HUES48 (cell line): Measurements from ENCODE around the gene CCDC69.
"Not testable (repeated sequence)": the region's sequence is repeated elsewhere in the genome, so short reads cannot be mapped to it uniquely, and the experiment has no call there.

Experiments used
- H3K27ac ChIP-seq: one replicate; pipeline ENCODE4 v1.7.0; 2013; ENCODE audit warnings: low read depth, low read length, inconsistent platforms
- H3K27me3 ChIP-seq: 2 replicates; pipeline ENCODE4 v1.6.1; 2013; ENCODE audit warnings: mild to moderate bottlenecking, low read length; ENCODE audit not compliant: control insufficient read depth, insufficient read depth
- H3K36me3 ChIP-seq: 2 replicates; pipeline ENCODE4 v1.6.1; 2013; ENCODE audit warnings: low read length; ENCODE audit not compliant: control insufficient read depth, insufficient read depth
- H3K4me1 ChIP-seq: 2 replicates; pipeline ENCODE4 v1.6.1; 2013; ENCODE audit warnings: mild to moderate bottlenecking, low read length; ENCODE audit not compliant: control insufficient read depth, insufficient read depth
- H3K4me3 ChIP-seq: 2 replicates; pipeline ENCODE4 v1.5.1; 2013; ENCODE audit warnings: mild to moderate bottlenecking, low read depth, low read length
- H3K9ac ChIP-seq: 2 replicates; pipeline ENCODE4 v1.6.1; 2013; ENCODE audit warnings: mild to moderate bottlenecking, low read depth, low read length, moderate library complexity
- H3K9me3 ChIP-seq: 2 replicates; pipeline ENCODE4 v1.6.1; 2013; ENCODE audit warnings: low read length; ENCODE audit not compliant: control insufficient read depth, insufficient read depth

CCDC69 gene

GRCh38 chr5:151245680-151246219 lies 21.9 kb upstream of the CCDC69 start:
- Histone ChIP-seq H3K4me3 (no peak overlapping the region), H3K27me3 (no peaks in the 10 kb centered on the region), H3K9ac (no peak overlapping the region), H3K4me1 (peaks cover 13% of the 10 kb centered on the region; the same call in 1 of the 2 replicates), H3K36me3 (no peaks in the 10 kb centered on the region), H3K27ac (no peak overlapping the region), H3K9me3 (no peaks in the 10 kb centered on the region)

GRCh38 chr5:151244206-151244605 lies 20.3 kb upstream of the CCDC69 start:
- no peak overlapping the region for H3K4me3 ChIP-seq
- no peaks in the 10 kb centered on the region for H3K36me3 ChIP-seq
- no peak overlapping the region for H3K27ac ChIP-seq
- peaks cover 8% of the 10 kb centered on the region; the same call in 1 of the 2 replicates for H3K4me1 ChIP-seq
- H3K9ac ChIP-seq: no peak overlapping the region
- H3K27me3 ChIP-seq: no peaks in the 10 kb centered on the region
- H3K9me3 ChIP-seq: no peaks in the 10 kb centered on the region

DNA sequence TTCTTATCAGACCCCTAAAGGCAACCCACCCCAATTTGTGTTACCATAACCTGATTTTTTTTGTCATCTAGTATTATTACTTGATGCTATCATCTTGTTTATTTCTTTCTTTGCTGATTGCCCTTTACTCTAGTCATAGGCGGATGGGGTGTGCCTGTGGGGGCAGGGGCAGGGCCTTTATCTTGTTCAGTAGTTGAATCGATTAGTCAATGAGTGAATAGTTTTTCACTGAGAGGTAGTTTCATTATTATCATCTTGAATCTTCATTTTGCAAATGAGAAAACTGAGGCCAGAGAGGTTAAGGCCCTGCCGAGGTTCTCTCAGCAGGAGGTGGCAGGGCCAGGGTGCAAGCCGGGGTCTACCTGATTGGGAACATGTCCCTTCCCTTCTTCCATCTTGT lies 19.7 kb upstream of the CCDC69 start:
- H3K27me3 ChIP-seq: no peaks in the 10 kb centered on the region
- no peak overlapping the region for H3K9ac ChIP-seq
- no peak overlapping the region for H3K27ac ChIP-seq
- no peaks in the 10 kb centered on the region for H3K36me3 ChIP-seq
- peaks cover 10% of the 10 kb centered on the region; the same call in 1 of the 2 replicates for H3K4me1 ChIP-seq
- H3K9me3 ChIP-seq: no peaks in the 10 kb centered on the region
- H3K4me3 ChIP-seq: no peak overlapping the region

DNA sequence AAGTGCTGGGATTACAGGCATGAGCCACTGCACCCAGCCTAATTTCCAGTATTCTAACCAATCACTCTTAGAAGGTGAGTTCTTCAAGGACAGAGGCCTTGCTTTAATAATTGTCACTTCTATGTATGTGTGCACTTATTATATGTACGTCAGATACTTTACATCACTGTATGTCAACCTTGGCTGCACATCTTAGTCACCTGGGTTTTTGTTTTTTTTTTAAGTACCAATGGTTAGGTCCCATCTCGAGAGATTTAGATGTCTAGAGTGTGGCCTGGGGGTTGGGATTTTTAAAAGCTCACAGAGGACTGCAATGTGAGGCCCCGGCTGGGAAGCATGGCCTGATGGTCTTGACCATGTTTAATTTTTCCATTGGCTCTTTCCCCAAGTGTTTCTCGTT lies 19.2 kb upstream of the CCDC69 start:
- Histone ChIP-seq H3K36me3 (no peaks in the 10 kb centered on the region), H3K4me3 (no peak overlapping the region), H3K27me3 (no peaks in the 10 kb centered on the region), H3K27ac (no peak overlapping the region), H3K9me3 (no peaks in the 10 kb centered on the region), H3K9ac (no peak overlapping the region), H3K4me1 (peaks cover 13% of the 10 kb centered on the region; the same call in 1 of the 2 replicates)

DNA sequence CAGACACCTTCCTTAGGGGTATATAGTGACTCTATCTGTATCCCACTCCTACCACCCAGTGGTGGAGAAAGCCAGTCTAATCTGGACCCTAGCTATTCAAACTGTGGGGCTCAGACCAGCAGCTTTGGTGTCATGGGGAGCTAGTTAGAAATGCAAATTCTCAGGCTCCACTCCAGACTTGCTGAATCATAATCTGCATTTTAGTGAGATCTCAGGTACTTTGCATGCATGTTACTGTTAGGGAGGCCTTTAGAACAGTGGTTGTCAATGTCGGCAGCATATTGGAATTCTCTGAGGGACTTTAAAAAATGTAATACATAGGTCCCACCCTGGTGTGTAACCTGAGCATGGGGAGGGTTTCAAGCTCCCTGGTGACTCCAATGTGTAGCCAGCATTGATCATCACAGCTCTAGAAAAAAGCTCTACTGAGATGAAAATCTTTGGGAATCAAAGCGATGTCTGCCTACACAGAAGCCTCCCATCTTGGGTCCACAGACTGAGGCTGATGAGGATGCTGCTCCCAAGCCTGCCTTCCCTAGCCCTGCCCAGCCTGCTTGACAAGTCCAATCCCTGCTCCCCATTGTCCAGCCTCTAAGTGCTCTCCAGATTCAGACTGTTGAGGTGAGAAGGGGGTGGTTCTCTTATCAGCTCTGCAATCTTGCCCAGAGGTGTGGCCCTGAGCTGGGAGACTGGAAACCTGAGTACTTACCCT lies 17.2 kb upstream of the CCDC69 start:
- no peaks in the 10 kb centered on the region for H3K36me3 ChIP-seq

GRCh38 chr5:151240268-151240835 lies 16.5 kb upstream of the CCDC69 start:
- H3K9ac ChIP-seq, H3K27me3 ChIP-seq, H3K4me3 ChIP-seq, H3K27ac ChIP-seq, H3K36me3 ChIP-seq, H3K9me3 ChIP-seq: not testable (repeated sequence)
- peaks cover 14% of the 10 kb centered on the region; the same call in 1 of the 2 replicates for H3K4me1 ChIP-seq

More for the DNA sequence above, 17.2 kb upstream of the CCDC69 start:
- Histone ChIP-seq H3K9ac (no peak overlapping the region), H3K27ac (no peak overlapping the region), H3K4me3 (no peak overlapping the region), H3K9me3 (no peaks in the 10 kb centered on the region), H3K27me3 (no peaks in the 10 kb centered on the region), H3K4me1 (peaks cover 14% of the 10 kb centered on the region; the same call in 1 of the 2 replicates)

- Histone ChIP-seq H3K27ac (no peak overlapping the region), H3K36me3 (no peaks in the 10 kb centered on the region), H3K27me3 (no peaks in the 10 kb centered on the region), H3K4me3 (no peak overlapping the region), H3K9ac (no peak overlapping the region), H3K9me3 (no peaks in the 10 kb centered on the region), H3K4me1 (peaks cover 14% of the 10 kb centered on the region; the same call in 1 of the 2 replicates)
These were observed 15.5 kb upstream of the CCDC69 start for GRCh38 chr5:151239237-151239861.

GRCh38 chr5:151238303-151238741 lies 14.4 kb upstream of the CCDC69 start:
- H3K4me3 ChIP-seq: no peak overlapping the region
- H3K27ac ChIP-seq: no peak overlapping the region
- no peaks in the 10 kb centered on the region for H3K27me3 ChIP-seq
- no peaks in the 10 kb centered on the region for H3K9me3 ChIP-seq
- H3K4me1 ChIP-seq: peaks cover 14% of the 10 kb centered on the region; the same call in 1 of the 2 replicates
- H3K36me3 ChIP-seq: no peaks in the 10 kb centered on the region
- no peak overlapping the region for H3K9ac ChIP-seq

- Histone ChIP-seq H3K36me3 (no peaks in the 10 kb centered on the region), H3K9me3 (no peaks in the 10 kb centered on the region), H3K4me3 (no peak overlapping the region), H3K4me1 (peaks cover 14% of the 10 kb centered on the region; the same call in 1 of the 2 replicates), H3K9ac (no peak overlapping the region), H3K27ac (no peak overlapping the region), H3K27me3 (no peaks in the 10 kb centered on the region)
These were observed 13.8 kb upstream of the CCDC69 start for GRCh38 chr5:151237685-151238084.

DNA sequence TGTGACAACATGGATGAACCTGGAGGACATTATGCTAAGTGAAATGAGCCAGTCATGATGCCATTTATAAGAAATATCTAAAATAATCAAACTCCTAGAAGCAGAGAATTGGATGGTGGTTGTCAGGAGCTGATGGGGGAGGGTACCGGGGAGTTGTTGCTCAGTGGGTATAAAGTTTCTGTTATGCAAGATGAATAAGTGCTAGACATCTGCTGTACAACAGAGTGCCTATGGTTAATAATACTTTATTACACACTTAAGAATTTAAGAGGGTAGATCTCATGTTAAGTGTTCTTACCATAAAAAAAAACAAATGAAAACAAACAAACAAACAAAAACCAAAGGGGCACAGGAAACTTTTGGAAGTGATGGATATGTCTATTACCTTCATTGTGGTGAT lies 13.0 kb upstream of the CCDC69 start:
- Histone ChIP-seq H3K27ac (no peak overlapping the region), H3K27me3 (no peaks in the 10 kb centered on the region), H3K9me3 (no peaks in the 10 kb centered on the region), H3K36me3 (no peaks in the 10 kb centered on the region), H3K4me1 (peaks cover 14% of the 10 kb centered on the region; the same call in 1 of the 2 replicates), H3K9ac (no peak overlapping the region), H3K4me3 (no peak overlapping the region)

GRCh38 chr5:151235239-151235571 lies 11.3 kb upstream of the CCDC69 start:
- not testable (repeated sequence) for H3K27ac ChIP-seq, H3K36me3 ChIP-seq, H3K27me3 ChIP-seq, H3K9ac ChIP-seq, H3K4me3 ChIP-seq, H3K4me1 ChIP-seq, H3K9me3 ChIP-seq
